Measurements from ENCODE around the gene STXBP3.

STXBP3 gene

DNA sequence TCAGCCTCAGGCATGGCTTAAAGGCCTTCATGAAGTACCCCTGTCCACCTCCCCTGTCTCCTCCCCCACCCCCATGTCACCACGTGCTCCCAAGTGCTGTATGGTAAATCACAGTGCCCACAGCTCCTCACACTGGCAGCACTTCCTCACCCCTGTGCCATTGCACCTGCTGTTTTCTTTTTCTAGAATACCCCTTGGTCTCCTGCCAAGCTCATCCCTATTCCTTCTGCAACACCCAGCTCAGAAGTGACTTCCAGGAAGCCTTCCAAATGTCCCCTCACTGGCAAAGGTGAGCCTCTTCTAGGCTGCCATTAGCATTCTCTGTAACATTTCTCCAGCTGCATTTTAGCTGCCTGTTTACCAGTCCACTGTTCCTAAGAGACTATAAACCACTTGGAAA lies 101.0 kb downstream of the STXBP3 start:
- DNase-seq: no peak

DNA sequence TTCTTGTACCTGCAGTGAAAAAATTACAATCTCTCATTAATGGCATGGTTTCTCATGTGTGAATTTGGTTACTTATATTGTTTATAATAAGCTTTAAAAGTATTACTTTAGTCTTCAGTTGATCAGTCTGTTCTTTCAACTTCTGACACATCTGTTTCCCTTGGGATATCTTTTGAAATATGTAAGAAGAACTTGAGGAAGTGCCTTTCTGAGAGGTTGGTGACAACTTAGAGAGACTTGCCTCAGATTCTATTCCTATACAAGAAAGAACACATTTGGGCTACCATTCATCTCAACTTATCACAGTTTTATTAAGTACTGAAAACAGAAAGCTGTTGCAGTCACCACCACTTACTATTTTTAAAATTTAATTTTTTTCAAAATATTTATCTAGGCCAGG lies 102.3 kb downstream of the STXBP3 start:
- no peak for DNase-seq

DNA sequence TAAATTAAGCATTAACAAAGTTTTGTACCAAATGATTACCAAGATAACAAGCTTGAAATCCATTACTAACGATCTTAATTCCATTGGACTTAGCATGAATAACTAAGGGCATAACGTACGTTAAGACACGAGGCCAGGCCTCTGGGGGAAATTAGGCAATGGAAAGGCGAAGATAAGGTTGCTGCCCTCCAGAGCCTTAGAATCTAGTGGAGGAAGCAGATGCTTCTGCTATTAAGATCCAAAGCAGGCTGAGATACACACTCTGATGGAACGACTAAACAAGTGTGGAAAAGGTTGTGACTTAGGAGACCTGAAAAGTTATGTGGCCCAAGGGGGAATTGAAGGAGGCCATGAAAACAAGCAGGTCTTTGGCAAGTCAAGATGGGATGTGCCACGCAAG lies 104.5 kb downstream of the STXBP3 start:
- no peak for DNase-seq

DNA sequence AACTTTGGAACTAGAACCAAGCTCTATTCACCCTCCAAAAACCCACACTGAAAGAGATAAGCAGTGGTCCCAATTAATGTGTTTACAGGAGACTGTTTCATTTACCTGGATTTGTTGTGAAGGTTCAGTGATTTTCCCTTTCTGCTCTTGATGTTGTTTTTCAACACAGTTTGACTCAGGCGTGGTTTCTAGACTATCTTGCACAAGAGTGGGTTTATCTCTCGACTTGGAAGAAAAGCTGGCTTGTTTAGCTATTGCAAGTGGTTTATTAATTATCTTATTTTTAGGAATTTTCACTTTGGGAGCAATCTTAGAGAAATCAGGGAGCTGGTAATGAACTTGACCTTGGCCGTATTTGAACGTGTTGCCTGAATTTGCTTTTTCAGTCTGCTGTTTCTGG lies 105.1 kb downstream of the STXBP3 start:
- DNase-seq: no peak

DNA sequence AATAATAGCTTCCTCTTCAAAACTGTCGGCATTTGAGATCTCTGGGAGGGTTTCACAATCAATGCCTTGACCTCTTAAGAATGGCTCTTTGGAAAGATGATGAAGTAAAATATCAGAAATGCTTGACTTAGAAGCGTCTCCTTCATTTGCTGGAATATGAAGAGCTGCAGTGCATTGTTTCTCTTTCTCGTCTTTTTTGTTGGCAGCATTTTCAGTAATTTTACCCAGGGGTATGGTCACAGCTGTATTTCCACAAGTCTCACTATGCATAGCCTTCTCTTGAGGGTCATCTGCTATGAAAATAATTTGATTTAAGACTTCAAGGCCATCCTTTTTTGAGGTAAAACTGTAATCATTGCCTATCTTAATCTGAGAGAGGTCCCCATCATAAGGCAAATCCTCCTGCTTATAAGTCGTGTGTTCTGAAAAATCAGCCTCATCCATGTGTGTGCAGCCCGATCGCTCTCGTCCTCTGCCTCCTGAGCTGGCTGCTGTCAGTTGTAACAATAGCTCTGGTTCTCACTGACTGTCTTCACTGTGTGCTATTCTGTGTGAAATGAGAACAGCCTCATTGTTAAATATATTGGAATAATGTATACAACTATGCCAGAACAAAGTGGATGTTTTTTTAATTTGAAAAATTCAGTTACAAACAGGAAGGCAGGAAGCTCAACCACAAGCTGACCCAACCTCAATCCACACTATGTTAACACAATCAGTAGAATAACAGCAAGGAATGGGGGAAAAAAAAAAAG lies 105.9 kb downstream of the STXBP3 start:
- peak; percentile 59 for DNase-seq

DNA sequence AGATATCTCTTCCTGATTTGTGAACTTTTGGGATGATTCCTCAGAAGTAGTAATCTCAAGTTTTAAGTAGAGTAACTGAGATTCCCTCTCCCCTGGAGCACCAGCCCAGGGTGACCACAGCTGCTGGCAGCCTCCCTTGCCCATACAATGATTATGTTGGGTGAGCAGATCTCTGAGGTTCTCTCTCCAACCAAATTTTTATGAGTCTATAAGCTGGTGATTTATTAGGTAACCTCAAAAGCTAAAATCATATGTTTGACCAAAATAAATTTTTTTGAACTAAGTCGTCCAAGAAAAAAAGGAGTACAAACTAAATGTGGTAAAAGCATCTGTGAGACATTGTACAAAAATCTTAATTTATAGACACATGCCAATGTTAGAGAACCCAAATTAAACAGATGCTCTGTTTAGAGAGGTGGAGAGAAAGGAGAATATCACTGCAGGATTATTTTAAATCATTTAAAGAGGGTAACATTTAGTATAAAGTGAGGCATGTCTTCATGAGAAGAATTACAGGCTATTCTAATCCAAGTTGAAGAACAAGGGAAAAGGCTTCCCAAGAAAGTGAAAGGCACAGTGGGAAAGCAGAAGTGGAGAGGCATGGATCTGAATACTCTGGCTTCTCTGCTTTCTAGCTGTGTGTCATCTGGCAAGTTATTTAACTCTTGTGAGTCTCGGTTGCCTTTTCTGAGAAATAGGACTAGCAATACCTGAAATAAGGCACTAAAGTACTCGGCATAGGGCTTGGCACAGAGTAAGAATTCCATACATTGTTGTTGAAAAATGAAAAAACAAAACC lies 107.9 kb downstream of the STXBP3 start:
- no peak for DNase-seq

DNA sequence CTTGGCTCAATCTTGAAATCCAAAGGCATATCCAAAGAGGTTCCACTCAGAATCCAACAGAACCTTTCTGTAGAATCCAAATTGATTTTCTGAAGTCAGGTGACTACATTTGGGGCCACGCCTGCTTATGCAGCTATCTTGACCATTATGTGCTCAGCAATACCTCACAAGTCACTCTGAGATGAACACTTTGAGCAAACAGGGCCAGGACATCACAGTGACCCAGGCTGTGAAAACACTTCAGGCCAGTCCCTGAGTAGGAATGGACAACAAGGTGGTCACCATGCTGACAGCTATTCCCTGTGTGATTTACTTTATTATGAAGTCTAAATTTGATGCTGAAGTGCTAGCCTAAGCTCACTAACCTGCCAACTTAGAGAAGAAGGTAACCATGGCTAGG lies 110.5 kb downstream of the STXBP3 start, which contains the start of gene AKNAD1:
Gene AKNAD1 (minus strand): TSS at position 101 of the 400 bp plus-strand sequence. CDS start 4,430 bp downstream, outside the sequence.
- no peak for DNase-seq

DNA sequence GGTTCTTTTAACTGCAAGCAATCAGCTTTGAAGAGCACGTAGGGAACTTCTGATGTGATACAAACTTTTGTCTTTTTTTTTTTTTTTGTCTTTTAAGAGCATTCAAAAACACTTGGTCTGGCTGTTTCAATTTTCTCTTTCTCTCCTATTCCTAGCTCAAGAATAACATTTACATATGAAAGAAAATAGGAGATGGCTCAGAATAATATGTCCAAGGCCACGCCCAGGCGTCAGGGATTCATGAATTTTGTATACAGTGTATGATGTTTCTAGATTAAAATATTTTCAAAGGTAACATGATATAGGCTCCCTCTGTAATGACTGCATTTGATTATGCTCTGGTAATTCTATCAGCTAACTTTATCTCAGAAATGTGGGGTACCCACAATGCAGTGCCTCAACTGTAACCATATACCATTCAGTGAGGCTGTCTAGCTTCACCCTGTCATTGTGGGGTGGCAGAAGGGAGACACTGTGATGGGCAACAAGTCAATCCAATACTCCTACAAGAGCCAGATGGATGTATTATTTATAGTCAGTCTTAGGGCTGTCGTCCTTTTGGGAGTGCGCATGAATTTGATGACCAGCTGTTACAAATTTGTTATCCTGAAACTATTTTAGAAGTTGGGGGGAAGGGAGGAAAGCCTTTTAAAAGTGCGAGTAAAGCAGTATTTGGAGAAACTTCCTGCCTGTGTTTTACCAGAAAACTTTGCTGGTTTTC lies 111.9 kb downstream of the STXBP3 start:
- DNase-seq: no peak

All from GDM1 (cell line).